SK-N-SH treated with all-trans-retinoic acid at 6 μM for 48 hours (cell line): ENCODE measurements around the gene BANP.
"Not testable (repeated sequence)": the region's sequence is repeated elsewhere in the genome, so short reads cannot be mapped to it uniquely, and the experiment has no call there.

ENCODE experiments used
- ATAC-seq: fragments of 200-7000 bp; cut with Tn5 transposase; 3 replicates; pipeline ENCODE4 v1.9.1; 2020; ENCODE audit warnings: mild to moderate bottlenecking, moderate library complexity
- OSR1 ChIP-seq: fragments of 250-450 bp; sonication (Bioruptor Pico); IDR thresholded peaks from 2 replicates; pipeline ENCODE4 v1.8.0; 2022; ENCODE audit warnings: moderate library complexity, mild to moderate bottlenecking, inconsistent platforms
- PPARA ChIP-seq: fragments of 250-450 bp; sonication (Bioruptor Pico); IDR thresholded peaks from 2 replicates; pipeline ENCODE4 v1.5.0; 2020; ENCODE audit warnings: mild to moderate bottlenecking, borderline replicate concordance
- SNAI2 ChIP-seq: fragments of 250-450 bp; sonication (Bioruptor Pico); IDR thresholded peaks from 2 replicates; pipeline ENCODE4 v1.5.0; 2020; ENCODE audit warnings: mild to moderate bottlenecking, moderate library complexity
- TOX ChIP-seq: fragments of 250-450 bp; sonication (Bioruptor Pico); IDR thresholded peaks from 2 replicates; pipeline ENCODE4 v1.8.0; 2021; ENCODE audit warnings: mild to moderate bottlenecking, moderate library complexity, borderline replicate concordance
- ZC3H10 ChIP-seq: fragments of 250-450 bp; sonication (Bioruptor Pico); IDR thresholded peaks from 2 replicates; pipeline ENCODE4 v1.5.1; 2021; ENCODE audit warnings: mild to moderate bottlenecking, moderate library complexity
- ZFP3 ChIP-seq: fragments of 250-450 bp; sonication (Bioruptor Pico); IDR thresholded peaks from 2 replicates; pipeline ENCODE4 v1.5.0; 2020; ENCODE audit warnings: mild to moderate bottlenecking, moderate library complexity
- ZFP30 ChIP-seq: fragments of 450-650 bp; formaldehyde crosslinking; IDR thresholded peaks from 2 replicates; pipeline ENCODE4 v1.5.0; 2022; ENCODE audit warnings: mild to moderate bottlenecking, moderate library complexity
- ZNF70 ChIP-seq: fragments of 450-650 bp; formaldehyde crosslinking; IDR thresholded peaks from 2 replicates; pipeline ENCODE4 v1.5.0; 2020; ENCODE audit warnings: mild to moderate bottlenecking, moderate library complexity
- ZNF8 ChIP-seq: fragments of 450-650 bp; formaldehyde crosslinking; IDR thresholded peaks from 2 replicates; pipeline ENCODE4 v1.5.0; 2020; ENCODE audit warnings: mild to moderate bottlenecking, moderate library complexity
- TF ChIP-seq, protein P1 (sequence below): fragments of 250-450 bp; sonication (Bioruptor Pico); IDR thresholded peaks from 2 replicates; pipeline ENCODE4 v1.5.1; 2021; ENCODE audit warnings: mild to moderate bottlenecking, moderate library complexity
- TF ChIP-seq, protein P2 (sequence below): fragments of 250-450 bp; sonication (Bioruptor Pico); IDR thresholded peaks from 2 replicates; pipeline ENCODE4 v1.5.1; 2020; ENCODE audit warnings: low read depth, mild to moderate bottlenecking, moderate library complexity
- TF ChIP-seq, protein P3 (sequence below): fragments of 250-450 bp; sonication (Bioruptor Pico); IDR thresholded peaks from 2 replicates; pipeline ENCODE4 v1.5.0; 2020; ENCODE audit warnings: mild to moderate bottlenecking, moderate library complexity
- TF ChIP-seq, protein P4 (sequence below): fragments of 250-450 bp; sonication (Bioruptor Pico); IDR thresholded peaks from 2 replicates; pipeline ENCODE4 v1.8.0; 2021; ENCODE audit warnings: low read depth, mild to moderate bottlenecking, moderate library complexity, borderline replicate concordance

Gene BANP

GRCh38 chr16:88030498-88030897 is 79.3 kb downstream of the BANP start:
- TF ChIP-seq ZFP3 (CRISPR knock-in tag) (no peak), PPARA (CRISPR knock-in tag) (no peak), ZNF8 (CRISPR knock-in tag) (no peak), ZNF70 (CRISPR knock-in tag) (no peak), OSR1 (CRISPR knock-in tag) (no peak)
- TF ChIP-seq, protein P1, sequence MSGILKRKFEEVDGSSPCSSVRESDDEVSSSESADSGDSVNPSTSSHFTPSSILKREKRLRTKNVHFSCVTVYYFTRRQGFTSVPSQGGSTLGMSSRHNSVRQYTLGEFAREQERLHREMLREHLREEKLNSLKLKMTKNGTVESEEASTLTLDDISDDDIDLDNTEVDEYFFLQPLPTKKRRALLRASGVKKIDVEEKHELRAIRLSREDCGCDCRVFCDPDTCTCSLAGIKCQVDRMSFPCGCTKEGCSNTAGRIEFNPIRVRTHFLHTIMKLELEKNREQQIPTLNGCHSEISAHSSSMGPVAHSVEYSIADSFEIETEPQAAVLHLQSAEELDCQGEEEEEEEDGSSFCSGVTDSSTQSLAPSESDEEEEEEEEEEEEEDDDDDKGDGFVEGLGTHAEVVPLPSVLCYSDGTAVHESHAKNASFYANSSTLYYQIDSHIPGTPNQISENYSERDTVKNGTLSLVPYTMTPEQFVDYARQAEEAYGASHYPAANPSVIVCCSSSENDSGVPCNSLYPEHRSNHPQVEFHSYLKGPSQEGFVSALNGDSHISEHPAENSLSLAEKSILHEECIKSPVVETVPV (CRISPR knock-in tag), result no peak
- TF ChIP-seq, protein P2, sequence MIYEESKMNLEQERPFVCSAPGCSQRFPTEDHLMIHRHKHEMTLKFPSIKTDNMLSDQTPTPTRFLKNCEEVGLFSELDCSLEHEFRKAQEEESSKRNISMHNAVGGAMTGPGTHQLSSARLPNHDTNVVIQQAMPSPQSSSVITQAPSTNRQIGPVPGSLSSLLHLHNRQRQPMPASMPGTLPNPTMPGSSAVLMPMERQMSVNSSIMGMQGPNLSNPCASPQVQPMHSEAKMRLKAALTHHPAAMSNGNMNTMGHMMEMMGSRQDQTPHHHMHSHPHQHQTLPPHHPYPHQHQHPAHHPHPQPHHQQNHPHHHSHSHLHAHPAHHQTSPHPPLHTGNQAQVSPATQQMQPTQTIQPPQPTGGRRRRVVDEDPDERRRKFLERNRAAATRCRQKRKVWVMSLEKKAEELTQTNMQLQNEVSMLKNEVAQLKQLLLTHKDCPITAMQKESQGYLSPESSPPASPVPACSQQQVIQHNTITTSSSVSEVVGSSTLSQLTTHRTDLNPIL, result no peak
- TF ChIP-seq, all 23 proteins: peak for 0
- no peak for ATAC-seq

DNA sequence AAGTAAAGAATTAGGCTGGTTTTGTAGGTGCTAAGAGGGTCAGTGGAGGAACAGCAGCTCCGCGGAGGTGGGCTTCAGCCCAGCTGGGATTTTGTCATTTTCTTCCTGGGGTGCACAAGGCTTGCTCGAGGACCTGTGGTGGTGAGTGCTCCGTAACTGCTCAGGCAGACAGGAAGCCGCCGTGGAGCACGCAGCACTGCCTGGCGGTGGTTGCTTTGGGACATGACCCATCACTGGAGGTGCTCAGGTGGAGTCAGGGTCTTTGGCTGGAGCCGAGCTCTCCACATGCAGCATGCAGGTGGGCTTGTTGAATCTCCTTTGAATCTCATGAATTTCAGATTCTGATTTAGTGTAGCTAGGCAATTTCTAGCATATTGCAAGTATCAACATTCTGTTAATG is 79.7 kb downstream of the BANP start:
- not testable (repeated sequence) for ATAC-seq

GRCh38 chr16:88033003-88033740 is 81.9 kb downstream of the BANP start:
- ATAC-seq, result not testable (repeated sequence)

DNA sequence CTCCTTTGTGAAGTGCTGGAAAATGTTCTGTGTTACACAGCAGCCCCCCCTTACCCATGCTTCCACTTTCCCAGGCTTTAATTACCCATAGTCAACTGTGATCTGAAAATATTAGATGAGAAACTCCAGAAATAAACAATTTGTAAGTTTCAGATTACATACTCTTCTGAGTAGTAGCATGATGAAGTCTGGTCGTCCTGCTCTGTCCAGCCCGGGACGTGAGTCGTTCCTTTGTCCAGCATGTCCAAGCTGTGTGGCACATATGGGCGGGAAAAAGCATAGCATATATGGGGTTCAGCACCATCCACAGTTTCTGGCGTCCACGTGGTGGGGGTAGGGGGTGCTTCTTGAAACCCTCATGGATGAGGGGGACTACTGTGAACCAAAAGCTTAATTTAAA is 83.5 kb downstream of the BANP start:
- ATAC-seq, result no peak; the same call in 2 of the 3 replicates
- no peak for TF ChIP-seq PPARA (CRISPR knock-in tag)
- TF ChIP-seq, protein P3, sequence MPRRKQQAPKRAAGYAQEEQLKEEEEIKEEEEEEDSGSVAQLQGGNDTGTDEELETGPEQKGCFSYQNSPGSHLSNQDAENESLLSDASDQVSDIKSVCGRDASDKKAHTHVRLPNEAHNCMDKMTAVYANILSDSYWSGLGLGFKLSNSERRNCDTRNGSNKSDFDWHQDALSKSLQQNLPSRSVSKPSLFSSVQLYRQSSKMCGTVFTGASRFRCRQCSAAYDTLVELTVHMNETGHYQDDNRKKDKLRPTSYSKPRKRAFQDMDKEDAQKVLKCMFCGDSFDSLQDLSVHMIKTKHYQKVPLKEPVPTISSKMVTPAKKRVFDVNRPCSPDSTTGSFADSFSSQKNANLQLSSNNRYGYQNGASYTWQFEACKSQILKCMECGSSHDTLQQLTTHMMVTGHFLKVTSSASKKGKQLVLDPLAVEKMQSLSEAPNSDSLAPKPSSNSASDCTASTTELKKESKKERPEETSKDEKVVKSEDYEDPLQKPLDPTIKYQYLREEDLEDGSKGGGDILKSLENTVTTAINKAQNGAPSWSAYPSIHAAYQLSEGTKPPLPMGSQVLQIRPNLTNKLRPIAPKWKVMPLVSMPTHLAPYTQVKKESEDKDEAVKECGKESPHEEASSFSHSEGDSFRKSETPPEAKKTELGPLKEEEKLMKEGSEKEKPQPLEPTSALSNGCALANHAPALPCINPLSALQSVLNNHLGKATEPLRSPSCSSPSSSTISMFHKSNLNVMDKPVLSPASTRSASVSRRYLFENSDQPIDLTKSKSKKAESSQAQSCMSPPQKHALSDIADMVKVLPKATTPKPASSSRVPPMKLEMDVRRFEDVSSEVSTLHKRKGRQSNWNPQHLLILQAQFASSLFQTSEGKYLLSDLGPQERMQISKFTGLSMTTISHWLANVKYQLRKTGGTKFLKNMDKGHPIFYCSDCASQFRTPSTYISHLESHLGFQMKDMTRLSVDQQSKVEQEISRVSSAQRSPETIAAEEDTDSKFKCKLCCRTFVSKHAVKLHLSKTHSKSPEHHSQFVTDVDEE (CRISPR knock-in tag), result no peak
- TF ChIP-seq, all 23 proteins: peak for 0

- TF ChIP-seq, protein P4, sequence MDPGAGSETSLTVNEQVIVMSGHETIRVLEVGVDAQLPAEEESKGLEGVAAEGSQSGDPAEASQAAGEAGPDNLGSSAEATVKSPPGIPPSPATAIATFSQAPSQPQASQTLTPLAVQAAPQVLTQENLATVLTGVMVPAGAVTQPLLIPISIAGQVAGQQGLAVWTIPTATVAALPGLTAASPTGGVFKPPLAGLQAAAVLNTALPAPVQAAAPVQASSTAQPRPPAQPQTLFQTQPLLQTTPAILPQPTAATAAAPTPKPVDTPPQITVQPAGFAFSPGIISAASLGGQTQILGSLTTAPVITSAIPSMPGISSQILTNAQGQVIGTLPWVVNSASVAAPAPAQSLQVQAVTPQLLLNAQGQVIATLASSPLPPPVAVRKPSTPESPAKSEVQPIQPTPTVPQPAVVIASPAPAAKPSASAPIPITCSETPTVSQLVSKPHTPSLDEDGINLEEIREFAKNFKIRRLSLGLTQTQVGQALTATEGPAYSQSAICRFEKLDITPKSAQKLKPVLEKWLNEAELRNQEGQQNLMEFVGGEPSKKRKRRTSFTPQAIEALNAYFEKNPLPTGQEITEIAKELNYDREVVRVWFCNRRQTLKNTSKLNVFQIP, result no peak
- TF ChIP-seq ZFP30 (CRISPR knock-in tag) (no peak), TOX (CRISPR knock-in tag) (no peak), ZC3H10 (CRISPR knock-in tag) (no peak), SNAI2 (CRISPR knock-in tag) (no peak), OSR1 (CRISPR knock-in tag) (no peak)
- ATAC-seq, result no peak
These were observed 84.1 kb downstream of the BANP start for GRCh38 chr16:88035292-88035691.

DNA sequence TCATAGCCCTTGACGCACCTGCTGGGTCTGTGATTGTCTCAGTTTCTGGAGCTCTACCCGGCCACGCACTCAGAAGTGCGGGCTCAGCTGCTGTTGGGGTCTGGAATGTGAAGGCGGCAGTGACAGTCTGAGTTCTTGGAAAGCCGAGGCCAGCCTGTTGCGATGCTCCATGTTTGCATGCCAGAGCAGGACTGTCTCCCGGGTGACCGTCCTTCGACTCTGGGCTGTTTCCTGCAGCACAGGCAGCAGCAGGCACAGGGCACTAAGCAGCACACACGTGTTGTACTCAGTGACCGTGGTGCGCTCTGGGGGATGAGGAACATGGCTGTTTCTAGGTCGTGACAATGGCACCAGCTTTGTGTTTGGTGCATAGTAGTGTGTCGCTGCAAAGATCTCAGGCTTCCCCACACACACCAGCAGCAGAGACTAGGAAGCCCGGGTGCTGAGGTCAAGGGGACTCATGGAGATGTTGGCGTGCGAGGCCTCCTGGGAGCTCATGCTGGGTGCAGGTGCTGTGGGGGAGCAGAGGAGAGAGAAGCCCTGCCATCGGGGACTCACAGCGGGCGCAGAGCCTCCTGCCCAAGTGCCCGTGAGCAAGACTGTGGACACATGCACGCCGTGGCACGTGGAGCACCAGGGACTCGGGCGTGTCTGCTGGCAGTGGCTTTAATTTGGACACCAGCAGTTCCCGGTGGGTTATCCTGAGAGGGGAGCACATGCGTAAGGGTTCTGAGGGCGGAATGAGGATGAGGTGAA is 84.8 kb downstream of the BANP start:
- not testable (repeated sequence) for ATAC-seq

DNA sequence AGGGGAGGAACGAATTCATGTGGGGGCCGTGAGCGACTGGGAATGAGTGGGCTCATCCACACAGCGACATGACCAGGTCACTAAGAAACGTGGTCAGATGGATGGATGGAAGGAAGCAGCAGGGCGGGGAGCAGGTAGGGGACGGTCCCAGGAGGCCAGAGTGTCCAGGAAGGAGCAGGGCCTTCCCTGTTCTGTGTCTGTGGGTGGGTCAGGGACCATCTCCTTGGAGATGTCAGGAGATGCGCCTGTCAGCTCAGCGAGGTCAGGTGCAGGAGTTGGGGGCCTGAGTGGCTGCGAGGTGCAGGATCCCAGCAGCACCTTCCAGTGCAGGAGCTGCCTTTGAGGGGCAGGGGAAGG is 85.4 kb downstream of the BANP start:
- ATAC-seq, result not testable (repeated sequence)

DNA sequence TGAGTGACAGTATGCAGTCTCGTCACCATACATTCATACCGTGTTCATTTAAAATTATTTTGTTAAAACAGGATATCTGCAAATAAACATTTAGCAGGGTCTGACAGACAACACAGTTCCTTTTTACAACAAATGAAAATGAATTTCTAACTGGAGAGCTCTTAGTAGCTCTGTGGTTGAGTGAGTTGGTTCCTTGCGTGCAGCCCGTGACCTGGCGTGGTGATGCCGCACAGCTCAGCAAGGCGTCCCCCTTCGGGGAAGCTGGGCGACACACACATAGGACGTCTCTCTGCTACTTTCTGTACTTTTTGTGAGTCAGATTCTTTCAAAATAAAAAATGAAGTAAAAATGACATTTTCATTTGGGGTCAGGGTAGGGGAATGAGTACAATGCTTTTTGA is 86.1 kb downstream of the BANP start:
- ATAC-seq, result not testable (repeated sequence)

GRCh38 chr16:88037876-88038525 is 86.8 kb downstream of the BANP start:
- ATAC-seq, result not testable (repeated sequence)

DNA sequence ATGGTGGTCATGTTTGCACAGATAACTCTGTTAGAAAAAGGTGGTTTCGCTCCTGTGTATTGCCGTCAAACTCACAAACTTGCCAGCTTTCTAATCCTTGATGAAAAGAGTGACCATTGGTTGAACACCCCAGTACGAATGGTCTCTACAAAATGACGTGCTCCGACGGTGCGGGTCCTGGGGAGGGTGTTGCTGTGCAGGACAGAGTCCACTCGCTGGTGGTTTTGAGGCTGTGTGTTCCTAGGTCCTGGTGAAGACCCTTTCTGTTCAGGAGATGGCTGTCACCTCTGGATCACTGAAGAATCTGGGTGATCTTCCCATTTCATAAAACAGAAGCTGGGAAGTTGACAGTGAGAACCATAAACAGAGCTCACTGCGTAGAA is 87.3 kb downstream of the BANP start:
- not testable (repeated sequence) for ATAC-seq
